ENCODE data around the gene CIP2A. TPM values are rescaled to one million over a fixed set of nuclear protein-coding genes. Genes with fewer than 3 reads are reported as not detected.

Gene CIP2A
- total RNA-seq, 1 donor from 2014 or later, result 8.2 TPM

- no peak overlapping the region for H3K4me3 ChIP-seq (ENCODE audit: low read depth, low read length)
- DNase-seq (ENCODE audit: low read depth), result no peak
- TF ChIP-seq CTCF (IDR thresholded peaks at IDR 0.05; ENCODE audit: insufficient read depth, low read length, poor library complexity, severe bottlenecking), result no peak
- no peaks in the 10 kb centered on the region for H3K36me3 ChIP-seq (ENCODE audit: control insufficient read depth, insufficient read depth, low read length)
- no peaks in the 10 kb centered on the region for H3K27me3 ChIP-seq (ENCODE audit: control insufficient read depth, insufficient read depth, low read length)
Observed at GRCh38 chr3:108578064-108578463, 11.2 kb downstream of the CIP2A start.

DNA sequence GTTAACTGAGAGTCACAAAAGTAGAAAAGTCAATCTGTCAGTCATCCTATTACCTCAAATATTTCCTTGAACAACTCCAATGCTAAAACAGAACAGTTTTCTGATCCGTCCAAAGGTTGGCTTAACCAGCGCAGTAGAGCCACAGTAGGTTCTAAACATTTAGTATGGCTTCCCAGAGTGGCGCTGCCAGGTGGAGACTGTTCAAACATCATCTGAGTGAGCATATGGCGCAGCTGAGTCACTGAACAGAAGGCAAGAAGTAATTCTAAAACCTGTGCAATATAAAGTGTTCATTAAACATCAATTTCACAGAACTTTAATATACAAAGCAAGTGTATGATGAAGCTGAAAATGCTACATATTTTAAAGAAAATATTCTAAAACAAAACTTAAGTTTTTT is 19.9 kb downstream of the CIP2A start:
- no peaks in the 10 kb centered on the region for H3K27me3 ChIP-seq (ENCODE audit: control insufficient read depth, insufficient read depth, low read length)
- DNase-seq (ENCODE audit: low read depth), result no peak
- no peak overlapping the region for H3K4me3 ChIP-seq (ENCODE audit: low read depth, low read length)
- H3K36me3 ChIP-seq (ENCODE audit: control insufficient read depth, insufficient read depth, low read length), result no peaks in the 10 kb centered on the region
- no peak for TF ChIP-seq CTCF (IDR thresholded peaks at IDR 0.05; ENCODE audit: insufficient read depth, low read length, poor library complexity, severe bottlenecking)

DNA sequence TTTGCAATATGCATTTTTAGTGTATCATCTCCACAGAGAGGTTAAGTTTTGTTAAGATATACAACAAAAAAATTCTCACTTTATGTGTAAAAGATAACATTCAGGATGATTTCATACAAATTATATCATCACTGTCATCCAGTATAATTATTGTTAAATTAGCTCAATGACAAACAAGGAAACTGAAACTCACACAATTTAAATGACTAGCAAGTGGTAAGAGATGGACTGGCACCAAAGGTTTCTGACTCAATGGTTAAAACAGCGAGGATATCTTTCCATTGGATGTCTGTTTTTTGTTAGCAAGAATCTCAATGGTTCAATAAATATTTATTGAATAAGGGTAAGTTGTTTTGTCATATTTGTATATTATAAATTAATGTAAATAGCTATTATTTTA is 22.6 kb downstream of the CIP2A start:
- Histone ChIP-seq H3K4me3 (ENCODE audit: low read depth, low read length) (no peak overlapping the region), H3K27me3 (ENCODE audit: control insufficient read depth, insufficient read depth, low read length) (no peaks in the 10 kb centered on the region), H3K36me3 (ENCODE audit: control insufficient read depth, insufficient read depth, low read length) (no peaks in the 10 kb centered on the region)
- no peak for DNase-seq (ENCODE audit: low read depth)
- TF ChIP-seq CTCF (IDR thresholded peaks at IDR 0.05; ENCODE audit: insufficient read depth, low read length, poor library complexity, severe bottlenecking), result no peak

- no peak for TF ChIP-seq CTCF (IDR thresholded peaks at IDR 0.05; ENCODE audit: insufficient read depth, low read length, poor library complexity, severe bottlenecking)
- no peak overlapping the region for H3K4me3 ChIP-seq (ENCODE audit: low read depth, low read length)
- no peak for DNase-seq (ENCODE audit: low read depth)
- H3K27me3 ChIP-seq (ENCODE audit: control insufficient read depth, insufficient read depth, low read length), result no peaks in the 10 kb centered on the region
- H3K36me3 ChIP-seq (ENCODE audit: control insufficient read depth, insufficient read depth, low read length), result no peaks in the 10 kb centered on the region
Observed at GRCh38 chr3:108565506-108565905, 23.7 kb downstream of the CIP2A start.

- TF ChIP-seq CTCF (IDR thresholded peaks at IDR 0.05; ENCODE audit: insufficient read depth, low read length, poor library complexity, severe bottlenecking), result no peak
- Histone ChIP-seq H3K4me3 (ENCODE audit: low read depth, low read length) (no peak overlapping the region), H3K36me3 (ENCODE audit: control insufficient read depth, insufficient read depth, low read length) (no peaks in the 10 kb centered on the region), H3K27me3 (ENCODE audit: control insufficient read depth, insufficient read depth, low read length) (no peaks in the 10 kb centered on the region)
- no peak for DNase-seq (ENCODE audit: low read depth)
Observed at GRCh38 chr3:108564564-108564963, 24.7 kb downstream of the CIP2A start.

- Histone ChIP-seq H3K27me3 (ENCODE audit: control insufficient read depth, insufficient read depth, low read length) (no peaks in the 10 kb centered on the region), H3K36me3 (ENCODE audit: control insufficient read depth, insufficient read depth, low read length) (no peaks in the 10 kb centered on the region), H3K4me3 (ENCODE audit: low read depth, low read length) (no peak overlapping the region)
- DNase-seq (ENCODE audit: low read depth), result no peak
- TF ChIP-seq CTCF (IDR thresholded peaks at IDR 0.05; ENCODE audit: insufficient read depth, low read length, poor library complexity, severe bottlenecking), result no peak
Observed at GRCh38 chr3:108562565-108562964, 26.7 kb downstream of the CIP2A start.

Measured in kidney epithelial cell (primary cell).